Embryonic facial prominence (tissue), 1 donor: ENCODE results near the gene DDX31.
A peak's percentile ranks its signal among the peaks of the same experiment; 100 is the strongest.
"Not testable (repeated sequence)": the region's sequence is repeated elsewhere in the genome, so short reads cannot be mapped to it uniquely, and the experiment has no call there.

Source experiments
- DNase-seq: peaks from one replicate; pipeline ENCODE4 v3.0.0-alpha.2; 2016; ENCODE audit errors: extremely low spot score

DDX31 gene

DNA sequence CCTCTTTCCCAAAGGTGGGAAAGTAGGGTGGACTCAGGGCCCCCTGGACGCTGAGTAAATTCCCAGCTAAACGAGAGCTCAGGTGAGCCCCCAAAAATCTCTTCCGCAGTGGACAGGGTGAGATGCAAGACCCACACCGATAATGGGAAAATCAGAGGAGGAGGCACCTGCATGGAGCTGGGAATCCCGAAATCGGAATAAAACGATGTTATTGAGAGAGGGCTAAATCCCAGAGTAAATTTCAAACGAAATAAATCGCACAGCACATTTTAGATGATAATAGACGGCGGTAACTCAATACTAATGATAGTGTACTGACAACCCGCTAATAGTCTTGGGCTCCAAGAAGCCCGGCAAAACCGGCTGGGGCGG, 90.4 kb downstream of the DDX31 start:
- no peak for DNase-seq

DNA sequence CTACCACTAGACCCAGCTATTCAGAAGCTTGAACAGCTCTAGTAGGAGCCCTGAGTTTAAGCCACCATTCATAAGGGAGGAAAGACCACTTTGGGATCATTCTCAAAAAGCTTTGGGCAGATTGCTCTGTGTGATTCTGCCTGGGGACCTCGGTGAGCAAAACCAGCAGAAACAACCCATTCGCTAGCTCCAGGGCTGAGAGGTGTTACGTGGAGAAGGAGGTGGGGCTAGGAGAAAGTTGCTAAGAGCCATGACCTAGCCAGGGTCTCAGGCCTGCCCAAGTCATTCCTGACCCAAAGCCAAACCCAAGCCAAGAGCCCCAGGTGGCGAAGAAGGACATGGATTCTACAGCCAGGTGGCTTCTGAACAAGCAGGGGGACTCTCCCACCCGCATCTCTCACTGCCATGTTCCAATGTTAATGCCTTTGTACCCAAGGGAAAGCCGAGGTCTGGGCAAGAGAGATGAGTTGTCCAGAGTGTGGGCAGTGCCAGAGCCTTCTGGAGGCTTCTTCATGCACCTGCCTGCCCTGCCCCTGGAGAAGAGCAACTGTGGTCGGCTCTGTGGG, 91.3 kb downstream of the DDX31 start:
- no peak for DNase-seq

DNA sequence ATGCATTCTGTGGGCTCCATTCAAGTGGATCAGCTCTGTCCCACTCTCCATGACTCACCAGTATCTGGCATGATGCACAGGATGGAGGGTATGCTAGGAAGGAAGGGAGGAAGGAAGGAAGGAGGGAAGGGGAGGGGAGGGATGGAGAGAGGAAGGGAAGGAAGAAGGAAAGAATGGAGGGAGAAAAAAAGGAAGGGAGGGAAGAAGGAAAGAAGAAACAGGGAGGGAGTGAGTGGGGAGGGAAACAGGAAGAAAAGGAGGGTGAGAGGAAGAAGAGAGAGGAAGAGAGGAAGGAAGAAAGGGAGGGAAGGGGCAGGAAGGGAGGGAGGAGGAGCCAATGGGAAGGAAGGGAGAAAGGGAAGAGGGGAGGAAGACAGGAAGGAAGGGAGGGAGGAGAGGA, 92.7 kb downstream of the DDX31 start:
- no peak for DNase-seq

DNA sequence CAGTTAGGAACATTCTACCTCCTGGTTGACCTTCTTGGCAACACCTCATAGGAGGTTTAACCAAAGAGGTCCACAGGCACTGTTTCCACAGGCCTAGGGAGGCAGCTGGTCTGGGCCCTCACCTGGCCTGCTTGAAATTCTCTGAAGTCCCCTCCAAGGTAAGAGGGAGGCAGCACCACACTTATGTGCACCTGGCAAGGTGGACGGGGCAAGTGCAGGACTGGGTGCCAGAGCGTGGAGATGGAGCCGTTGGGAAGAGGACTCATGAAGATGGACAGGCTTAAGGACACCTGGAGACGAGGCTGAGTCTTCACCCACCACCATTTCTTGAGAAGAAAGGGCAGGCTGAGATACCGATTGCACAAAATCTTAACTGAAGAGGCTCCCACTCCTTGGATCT, 94.0 kb downstream of the DDX31 start:
- DNase-seq: no peak

DNA sequence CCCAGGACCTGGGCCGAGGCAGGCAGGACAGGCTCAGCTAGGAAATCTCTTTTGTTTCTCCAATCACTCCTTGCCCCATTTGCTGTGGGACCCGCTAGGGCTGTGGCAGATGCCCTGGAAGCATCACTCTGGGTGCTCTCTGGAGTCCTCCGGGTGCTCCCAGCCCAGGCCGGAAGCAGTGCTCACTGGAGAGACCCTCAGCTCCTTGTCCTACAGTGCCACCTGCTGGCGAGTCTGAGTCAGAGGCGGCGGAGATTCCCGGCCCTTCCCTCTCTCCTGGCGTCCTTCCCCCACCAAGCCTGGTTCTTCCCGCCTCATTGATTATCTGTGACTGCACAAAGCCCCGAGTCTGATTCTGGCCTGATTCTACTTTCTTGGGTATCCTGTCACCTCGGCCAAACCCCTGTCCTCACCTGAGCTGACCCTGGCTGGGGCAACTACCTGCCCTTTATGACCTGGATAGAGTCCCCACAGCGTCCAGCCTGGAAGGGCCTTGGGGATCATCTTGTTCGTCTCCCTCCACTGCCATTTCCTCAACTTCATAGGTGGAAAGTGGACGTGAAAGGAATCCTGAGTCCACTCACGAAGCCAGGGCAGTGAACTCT, 94.7 kb downstream of the DDX31 start:
- DNase-seq: peak; percentile 36

DNA sequence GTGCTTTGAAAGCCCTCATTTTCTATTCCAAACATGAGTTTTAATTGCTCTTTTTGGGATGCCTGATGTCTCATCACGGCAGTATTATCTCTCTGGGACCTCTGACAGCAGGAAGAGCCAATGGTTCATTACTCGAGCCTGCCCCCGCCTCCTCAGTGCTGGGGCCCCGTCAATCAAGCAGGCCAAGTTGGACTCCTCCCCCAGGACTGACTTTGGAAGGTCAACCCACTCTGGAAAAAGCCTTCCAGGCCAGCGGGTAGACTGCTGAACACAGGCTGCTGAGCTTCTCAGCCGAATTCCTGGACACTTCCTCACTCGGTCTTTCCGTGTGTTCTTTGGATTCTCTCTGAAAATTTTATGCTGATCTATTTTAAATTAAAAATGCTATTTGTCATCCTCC, 96.9 kb downstream of the DDX31 start:
- no peak for DNase-seq

DNA sequence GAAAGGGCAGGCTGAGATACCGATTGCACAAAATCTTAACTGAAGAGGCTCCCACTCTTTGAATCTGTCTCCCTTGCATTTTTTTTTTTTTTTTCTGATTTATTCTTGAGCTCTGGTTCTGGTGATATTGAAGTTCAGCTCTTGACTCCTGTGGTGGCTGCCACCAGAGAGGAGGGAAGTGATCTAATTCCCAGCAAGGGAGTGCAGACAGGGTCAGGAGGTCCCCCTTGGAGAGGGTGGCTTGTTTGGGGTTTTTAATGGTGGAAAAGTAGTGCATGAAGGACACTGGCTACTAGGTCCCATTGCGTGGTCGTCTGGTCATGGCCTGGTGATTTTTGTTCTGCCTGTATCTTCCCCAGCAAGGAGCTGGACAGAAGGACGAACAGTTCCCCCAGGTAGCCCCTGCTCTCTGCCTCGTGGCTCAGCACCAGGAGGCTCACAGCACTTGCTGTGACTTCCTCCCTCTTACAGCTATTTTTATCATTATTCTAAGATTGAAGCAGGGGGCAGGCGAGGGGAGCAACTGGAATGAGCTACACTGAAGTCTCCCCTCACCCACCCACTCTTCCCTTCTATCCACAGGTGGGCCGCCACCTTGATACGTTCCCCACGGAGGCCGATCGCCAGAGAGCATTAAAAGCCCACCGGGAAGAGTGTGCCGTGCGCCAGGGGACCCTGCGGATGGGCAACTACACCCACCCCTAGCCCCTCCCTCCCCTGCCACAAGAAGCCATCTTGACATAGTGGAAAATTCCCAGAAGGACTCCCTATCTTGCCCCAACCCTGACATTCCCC, 97.8 kb downstream of the DDX31 start:
- DNase-seq: no peak

DNA sequence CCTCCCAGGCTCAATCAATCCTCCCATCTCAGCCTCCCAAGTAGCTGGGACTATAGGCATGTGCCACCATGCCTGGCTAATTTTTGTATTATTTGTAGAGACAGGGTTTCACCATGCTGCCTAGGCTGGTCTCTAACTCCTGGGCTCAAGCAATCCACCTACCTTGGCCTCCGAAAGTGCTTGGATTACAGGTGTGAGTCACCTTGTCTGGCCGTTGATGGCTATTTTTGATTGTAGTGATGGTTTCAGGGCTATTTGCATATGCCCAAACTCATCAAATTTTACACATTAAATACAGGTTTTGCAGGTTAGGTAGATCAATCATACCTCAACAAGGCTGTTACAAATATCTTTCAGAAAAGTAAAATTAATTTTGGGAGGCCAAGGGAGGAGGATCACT, 101.0 kb downstream of the DDX31 start:
- not testable (repeated sequence) for DNase-seq

DNA sequence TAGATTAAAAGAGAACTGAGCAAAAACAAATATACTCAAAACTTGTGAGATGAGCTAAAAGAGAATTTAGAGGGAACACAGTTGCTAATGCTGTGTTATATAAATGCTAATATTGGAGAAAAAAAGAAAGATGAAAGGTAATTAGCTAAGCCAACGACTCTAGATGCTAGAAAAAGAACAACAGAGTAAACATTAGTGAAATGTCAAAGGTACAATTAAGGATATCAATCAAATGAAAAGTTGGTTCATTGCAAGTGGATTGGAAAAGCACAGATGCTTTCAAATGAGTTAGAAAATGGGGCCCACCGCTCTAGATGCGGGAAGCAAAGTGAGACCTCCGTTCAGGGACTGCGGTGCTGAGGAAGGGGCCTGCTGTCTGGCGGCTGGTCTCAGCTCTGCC, 105.3 kb downstream of the DDX31 start:
- DNase-seq: no peak

DNA sequence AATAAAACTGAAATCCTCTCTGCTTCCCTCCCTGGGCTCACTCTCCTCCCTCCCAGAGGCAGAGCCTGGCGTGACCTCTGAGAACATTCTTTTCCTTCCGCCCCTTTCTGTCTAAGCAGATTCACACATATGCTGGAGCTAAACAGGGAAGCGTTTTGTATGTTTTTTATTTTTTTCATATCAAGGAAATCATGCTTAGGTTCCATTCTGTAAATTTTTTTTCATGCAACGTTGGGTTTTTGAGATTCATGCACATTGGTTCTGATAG, 107.5 kb downstream of the DDX31 start:
- DNase-seq: no peak

DNA sequence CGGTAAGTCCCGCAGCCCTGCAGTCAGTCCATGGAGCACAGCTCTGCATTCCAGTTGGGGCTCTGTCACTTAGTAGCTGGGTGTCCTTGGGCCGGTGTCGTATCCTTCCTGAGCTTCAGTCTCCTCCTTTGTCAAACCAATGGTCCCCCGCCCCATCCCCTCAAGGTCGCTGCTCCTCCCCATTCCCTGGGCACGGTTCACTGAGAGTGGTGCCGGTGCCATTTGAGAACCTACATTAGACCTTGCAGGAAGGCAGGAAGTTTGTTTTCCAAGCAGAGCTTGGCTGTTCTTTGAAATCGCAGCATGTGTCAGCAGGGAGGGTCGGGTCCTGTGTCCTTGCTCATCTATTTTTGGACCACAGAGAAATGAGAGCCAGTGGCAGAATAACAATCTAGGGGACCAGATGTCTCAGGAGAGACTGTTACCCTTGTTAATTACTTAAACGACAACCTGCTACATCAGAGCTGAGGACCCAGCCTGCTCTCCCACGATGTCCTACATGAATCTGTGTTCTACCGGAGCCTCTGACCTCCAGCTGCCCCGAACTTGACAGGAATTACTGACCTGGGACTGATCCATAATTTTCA, 109.1 kb downstream of the DDX31 start:
- no peak for DNase-seq

DNA sequence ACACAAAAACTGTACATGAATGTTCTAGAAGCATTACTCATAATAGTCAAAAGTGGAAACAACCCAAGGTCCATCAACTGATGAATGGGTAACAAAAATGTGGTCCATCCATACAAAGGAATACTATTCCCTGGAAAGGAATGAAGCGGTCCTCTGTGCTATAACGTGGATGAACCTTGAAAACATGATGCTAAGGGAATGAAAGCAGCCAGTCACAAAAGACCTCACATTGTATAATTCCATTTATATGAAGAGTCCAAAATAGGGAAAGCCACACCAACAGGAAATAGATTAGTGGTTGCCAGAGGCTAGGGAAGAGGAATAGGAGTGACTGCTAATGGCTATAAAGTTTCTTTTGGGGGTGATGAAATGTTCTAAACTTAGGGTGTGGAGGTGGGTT, 110.1 kb downstream of the DDX31 start:
- no peak for DNase-seq

DNA sequence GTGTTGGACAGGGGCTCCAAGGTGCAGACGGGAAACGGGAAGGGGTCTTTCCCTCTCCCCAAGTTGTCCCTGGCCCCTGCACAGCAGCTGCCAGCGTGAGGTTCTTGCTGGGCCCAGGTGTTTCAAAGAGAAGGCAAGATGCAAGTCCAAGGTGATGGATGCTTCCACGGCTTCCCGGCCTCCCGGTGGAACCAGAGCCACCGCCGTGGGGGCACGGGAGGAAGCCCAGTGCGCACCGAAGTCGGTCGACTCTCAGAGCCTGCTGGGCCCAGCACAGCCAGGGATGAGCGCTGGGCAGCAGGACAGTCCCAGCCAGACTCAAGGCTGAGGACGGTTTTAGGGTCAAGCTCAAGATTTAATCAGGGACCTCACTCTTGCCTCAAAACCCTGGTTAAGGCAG, 112.6 kb downstream of the DDX31 start:
- DNase-seq: no peak

DNA sequence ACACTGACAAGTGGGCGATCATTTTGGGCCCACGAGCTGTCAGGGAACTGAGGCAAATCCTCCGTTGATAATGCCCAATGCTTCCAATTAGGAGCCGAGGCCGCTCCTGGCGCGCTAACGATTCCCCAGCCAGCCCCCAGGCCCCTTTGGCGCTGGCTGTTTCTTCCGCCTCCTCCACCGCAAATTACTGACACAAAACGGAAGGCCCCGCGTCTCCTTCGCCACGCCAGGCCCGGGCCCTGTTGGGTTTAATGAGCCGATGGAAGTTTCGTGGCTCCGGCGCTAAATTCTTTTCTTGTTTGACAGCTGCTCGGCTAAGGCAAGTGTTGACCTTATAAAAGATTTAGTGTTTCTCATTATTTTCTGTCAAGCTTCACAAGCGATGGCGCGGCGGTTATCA, 113.1 kb downstream of the DDX31 start:
- no peak for DNase-seq

DNA sequence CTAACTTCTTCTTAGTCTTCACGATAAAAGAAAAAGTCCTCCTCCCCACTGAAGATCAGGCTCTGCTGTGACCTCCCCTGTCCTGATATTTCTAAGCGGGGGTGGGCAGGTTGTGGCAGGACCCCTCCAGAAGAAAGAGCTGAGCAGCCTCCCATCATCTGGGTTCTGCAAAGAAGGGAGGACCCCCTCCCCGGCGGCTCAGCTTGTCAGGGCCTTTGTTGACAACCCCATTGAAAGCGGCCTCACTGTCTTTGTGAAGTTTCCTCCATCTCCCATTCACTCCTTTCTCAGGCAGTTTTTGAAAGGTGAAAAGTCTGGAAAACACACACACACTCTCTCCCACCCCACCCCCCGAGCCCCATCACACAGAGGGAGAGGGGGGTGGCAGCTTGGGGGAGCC, 113.5 kb downstream of the DDX31 start:
- DNase-seq: no peak

DNA sequence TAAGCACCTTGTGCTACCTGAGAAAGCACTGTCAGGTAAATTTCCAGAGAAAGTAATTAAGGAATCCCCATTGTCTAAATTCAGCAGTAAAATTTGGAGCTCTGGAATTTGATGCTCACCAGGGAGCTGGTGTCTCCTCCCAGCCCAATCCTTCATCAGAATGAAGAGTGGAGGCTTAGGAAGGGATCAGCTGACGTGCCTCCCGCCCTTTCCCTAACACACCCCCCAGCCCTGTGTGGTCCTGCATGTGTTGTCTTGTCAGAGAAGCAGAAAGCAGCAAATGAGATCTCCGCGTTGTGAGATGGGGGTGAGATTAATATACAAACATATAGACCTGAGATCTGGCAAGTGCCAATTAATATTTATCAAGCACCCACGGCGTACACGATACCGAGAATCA, 114.3 kb downstream of the DDX31 start:
- DNase-seq: no peak

DNA sequence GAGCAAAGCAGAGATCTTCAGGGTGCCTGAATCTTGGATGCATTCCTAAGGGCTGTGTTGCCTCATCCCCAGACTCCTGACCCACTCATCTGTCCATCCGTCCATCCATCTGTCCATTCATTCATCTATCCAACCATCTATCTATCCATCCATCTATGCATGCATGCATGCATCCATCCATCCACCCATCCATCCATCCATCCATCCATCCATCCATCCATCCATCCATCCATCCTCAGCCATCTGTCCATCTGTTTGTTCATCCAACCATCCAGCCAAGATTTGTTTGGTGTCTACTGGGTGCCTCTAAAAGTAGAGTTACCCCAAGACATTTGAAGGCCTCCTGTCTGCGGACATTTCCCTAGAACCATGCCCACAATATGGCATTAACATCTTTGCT, 115.0 kb downstream of the DDX31 start:
- no peak for DNase-seq

DNA sequence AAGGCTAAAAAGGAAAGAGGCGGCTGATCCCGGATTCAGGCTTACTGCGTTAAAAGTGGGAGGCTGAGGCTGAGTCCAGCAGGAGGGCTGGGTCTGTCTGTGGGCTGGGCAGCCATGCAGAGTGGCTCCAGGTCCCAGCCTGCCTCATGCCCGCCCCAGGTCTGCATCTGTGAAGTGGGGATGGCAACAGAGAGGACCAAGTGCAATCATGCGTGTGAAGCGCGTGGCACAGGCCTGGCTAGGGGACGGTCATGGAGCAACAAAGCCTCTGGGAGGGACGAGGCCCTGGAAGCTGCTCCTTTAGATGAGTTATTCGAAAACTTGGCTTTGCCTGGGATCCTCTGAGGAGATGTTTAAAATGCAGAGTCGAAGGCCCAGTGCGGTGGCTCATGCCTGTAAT, 117.7 kb downstream of the DDX31 start:
- no peak for DNase-seq

DNA sequence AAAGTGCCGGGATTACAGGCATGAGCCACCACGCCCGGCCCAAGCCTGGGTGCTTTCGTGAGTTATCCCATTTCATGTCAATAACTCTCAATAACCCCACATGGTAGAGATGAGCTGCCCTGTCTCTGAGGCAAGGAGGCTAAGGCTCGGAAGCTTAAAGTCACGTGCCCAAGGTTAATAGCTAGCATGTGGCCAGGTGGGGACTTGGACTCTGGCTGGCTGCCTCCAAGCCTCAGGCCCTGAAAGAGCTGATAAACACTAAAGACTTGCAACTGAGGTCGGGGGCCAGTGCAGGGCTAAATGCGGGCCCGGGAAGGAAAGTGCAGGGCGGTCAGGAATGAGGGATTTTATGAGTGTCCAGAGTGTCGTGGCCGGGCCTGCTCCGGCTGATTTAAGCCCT, 118.2 kb downstream of the DDX31 start:
- no peak for DNase-seq

DNA sequence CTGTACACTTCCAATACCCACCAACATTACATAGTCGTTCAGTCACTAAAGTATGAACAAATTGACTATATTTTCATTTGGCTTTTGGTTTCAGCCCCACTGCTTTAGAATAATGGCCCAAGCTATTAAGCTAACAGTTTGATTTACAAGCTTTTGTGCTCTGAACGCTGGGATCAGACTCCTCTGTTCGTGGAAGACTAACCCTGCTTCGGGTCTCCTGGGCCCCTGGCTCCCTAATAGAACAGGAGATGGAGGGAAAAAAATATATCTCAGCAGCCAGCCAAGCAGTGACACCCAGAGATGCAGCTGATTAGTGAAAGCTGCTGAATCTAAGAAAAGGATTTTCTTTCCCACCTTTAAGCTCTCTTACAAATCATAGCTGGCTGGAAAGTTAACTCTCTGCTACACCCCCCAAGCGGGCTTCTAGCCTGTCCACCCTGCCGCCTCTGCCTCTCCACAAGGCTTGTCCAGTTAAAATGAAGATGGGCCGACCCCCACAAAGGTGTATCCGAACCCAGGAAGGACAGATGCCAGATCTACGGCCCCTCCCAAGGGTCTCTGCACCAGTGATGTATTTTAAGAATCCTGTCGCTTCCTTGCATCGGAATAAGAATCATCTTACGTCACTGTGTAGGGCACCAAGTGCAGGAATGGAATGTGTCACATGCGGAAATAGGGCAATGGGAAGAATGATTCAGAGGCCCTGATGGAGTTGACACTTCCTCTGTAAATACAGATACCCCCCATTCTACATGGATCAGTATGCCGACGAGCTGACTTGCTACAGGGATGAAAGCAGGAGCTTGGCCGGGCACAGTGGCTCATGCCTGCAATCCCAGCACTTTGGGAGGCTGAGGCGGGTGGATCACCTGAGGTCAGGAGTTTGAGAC, 120.8 kb downstream of the DDX31 start:
- DNase-seq: no peak

DNA sequence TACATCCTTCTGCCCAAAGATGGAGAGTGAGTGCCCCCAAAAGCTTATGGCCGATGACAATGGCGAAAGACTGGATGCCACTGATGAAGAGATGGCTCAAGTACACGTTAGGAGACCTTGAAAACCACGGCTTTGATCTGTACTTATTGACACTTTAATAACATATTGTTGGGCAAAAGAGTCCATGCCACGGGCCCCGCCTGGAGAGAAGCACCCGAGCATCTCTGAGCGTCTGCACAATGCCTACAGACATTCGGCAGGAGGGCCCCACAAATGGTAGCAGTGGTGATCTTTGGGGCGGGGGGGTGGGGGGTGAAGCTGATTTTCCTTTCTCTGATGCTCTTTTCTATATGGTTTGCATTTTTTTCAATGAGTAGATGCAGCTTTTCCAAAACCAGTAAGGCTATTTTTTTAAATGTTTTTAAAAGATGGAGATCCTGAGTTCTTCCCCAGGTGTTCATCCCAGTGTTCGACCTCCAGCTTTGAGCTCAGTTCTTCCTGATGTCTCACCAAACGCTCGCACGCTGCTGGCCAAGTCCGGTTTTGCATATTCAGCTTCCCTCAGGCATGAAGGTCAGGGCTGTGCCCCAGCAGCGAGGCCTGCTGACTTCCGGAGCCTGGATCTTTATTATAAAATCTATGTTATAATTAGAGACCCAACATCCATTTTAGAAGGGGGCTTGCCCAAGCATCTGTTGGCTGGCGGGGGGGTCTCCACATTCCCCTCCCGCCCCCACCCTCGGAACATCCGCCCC, 121.6 kb downstream of the DDX31 start:
- DNase-seq: no peak

DNA sequence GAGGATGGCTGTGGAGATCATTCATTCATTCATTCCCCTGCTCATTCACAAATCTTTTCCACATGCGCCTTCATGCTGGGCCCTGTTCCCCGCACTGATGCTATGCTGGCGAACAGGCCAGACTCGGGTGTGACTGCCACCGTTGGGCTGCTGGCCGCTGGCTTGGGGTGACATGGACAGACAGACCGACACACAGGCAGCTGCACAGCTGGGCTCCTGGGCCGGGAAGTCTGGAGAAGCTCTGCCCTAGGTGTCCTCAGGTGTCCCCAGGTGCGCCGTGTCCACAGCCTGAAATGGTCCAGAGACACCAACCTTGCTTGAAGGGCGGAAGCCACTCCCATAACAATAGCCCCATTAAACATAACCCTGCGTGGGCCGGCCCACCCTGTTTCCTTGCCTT, 122.3 kb downstream of the DDX31 start:
- no peak for DNase-seq
